Neural progenitor cell (in vitro differentiated cells): Measurements from ENCODE around the gene ABCD2.

Source experiments
- CTCF ChIP-seq: fragments of 200-600 bp; sonication (generic); IDR thresholded peaks from 2 replicates; pipeline ENCODE4 v1.5.1; 2017; ENCODE audit warnings: antibody characterized with exemption, mild to moderate bottlenecking
- EZH2 ChIP-seq: fragments of 200-600 bp; sonication (generic); IDR thresholded peaks from 2 replicates; pipeline ENCODE4 v1.6.1; 2017; ENCODE audit warnings: antibody characterized with exemption, mild to moderate bottlenecking, moderate library complexity
- EZH2phosphoT487 ChIP-seq: fragments of 200-600 bp; sonication (generic); IDR thresholded peaks from 2 replicates; pipeline ENCODE4 v1.6.1; 2017; ENCODE audit warnings: antibody characterized with exemption

GRCh38 chr12:39611818-39612217, 7.8 kb downstream of the ABCD2 start:
- TF ChIP-seq CTCF (no peak), EZH2phosphoT487 (no peak), EZH2 (no peak)
